ENCODE data around the gene ACTN2. TPM values are rescaled to one million over a fixed set of nuclear protein-coding genes. Genes with fewer than 3 reads are reported as not detected.

The ACTN2 gene
- total RNA-seq, 1 donor from 2014 or later = 111 TPM

DNA sequence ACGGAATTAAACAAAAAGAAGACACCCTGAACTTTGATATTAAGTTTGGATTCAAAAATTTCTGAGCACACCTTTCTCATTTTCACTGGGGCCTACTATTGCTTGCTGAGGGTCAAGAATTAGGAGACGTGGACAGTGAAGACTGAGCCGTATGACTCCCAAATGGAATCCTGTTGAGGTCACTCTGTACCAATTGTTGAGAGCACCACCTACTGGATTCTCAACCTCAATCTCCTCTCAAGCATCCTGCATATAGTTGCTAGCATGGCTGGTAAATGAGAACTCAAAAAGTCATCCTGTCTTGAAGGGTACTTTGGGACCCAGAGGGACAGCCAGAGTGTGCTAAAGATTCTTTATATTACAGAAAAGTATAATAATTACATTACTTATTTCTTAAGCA lies 88.6 kb downstream of the ACTN2 start:
- DNase-seq = no peak

- no peak for DNase-seq
Observed at GRCh38 chr1:236779312-236779711, 93.0 kb downstream of the ACTN2 start.

DNA sequence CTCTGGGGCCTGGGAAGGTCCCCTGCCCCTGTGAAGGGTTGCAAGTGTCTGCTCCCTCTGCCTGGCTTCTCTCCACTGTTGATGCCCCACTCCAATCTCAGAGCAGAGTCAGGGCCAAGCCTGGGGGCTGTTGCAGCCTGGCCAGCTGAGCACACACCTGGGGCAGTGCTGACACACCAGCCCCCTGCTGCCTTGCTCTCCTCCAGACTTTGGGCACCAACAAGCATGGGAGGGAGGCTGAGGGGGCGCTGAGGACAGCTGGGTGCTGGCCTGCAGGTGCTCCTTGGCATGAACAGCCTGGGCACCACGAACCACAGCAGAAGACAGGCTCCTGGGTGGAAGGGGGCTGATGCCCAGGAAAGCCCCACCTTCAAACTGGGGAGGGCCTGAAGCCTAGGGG lies 99.2 kb downstream of the ACTN2 start:
- DNase-seq = no peak

DNA sequence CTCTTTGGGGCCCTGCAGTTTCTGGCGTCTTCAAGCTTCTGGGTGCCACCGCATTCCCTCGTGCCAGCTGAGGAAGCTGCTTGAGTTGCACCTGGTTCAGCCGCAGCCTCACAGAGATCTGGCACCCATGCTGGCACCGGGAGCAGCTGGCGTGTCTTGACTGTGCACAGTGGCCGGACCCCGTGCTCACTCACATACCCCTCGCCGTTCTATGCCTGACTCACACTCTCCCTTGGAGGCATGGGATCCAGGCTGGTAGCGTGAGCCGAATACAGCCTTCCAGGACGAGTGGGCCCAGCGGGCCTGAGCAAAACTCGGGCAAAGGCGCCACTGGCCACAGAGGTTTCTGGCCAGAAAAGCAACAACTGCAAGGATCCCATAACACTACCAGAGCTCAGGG lies 100.2 kb downstream of the ACTN2 start:
- no peak for DNase-seq

- no peak for DNase-seq
Observed at GRCh38 chr1:236794585-236795034, 108.3 kb downstream of the ACTN2 start.

DNA sequence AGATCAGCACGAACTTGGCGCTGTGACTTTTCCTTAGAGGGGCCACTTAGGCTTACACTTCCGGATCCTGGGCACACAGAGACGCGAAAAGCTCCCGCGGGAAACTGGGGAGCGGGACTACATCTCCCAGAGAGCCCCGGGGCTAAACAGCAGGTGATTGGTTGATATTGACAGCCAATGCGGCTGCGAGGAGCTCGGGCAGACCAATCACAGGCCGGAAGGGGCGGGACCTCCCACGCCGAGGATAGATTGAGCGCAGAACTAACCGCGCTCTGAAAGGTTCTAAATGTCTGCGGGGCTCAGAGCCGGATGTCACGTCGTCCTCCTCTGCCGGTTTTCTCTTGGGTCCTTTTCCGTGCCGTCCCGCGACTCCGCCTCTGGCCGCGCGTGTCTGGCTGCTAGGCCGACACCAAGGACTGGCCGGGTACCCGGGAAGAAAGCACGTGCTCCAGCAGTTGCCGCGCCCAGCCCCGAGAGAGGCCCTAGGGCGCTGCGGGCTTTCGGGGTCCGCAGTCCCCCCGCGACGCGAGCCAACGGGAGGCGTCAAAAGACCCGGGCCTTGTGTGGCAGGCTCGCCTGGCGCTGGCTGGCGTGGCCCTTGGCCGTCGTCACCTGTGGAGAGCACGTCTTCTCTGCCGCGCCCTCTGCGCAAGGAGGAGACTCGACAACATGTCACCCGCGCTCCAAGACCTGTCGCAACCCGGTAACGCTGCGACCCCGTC lies 108.9 kb downstream of the ACTN2 start, which contains the start of gene MTR:
TSS of gene MTR (plus strand) at position 258 of the 722 bp plus-strand sequence. CDS start at position 670, 412 bp downstream.
- peak; percentile 98 for DNase-seq

GRCh38 chr1:236795757-236796667 lies 109.7 kb downstream of the ACTN2 start:
- DNase-seq = peak; percentile 36

DNA sequence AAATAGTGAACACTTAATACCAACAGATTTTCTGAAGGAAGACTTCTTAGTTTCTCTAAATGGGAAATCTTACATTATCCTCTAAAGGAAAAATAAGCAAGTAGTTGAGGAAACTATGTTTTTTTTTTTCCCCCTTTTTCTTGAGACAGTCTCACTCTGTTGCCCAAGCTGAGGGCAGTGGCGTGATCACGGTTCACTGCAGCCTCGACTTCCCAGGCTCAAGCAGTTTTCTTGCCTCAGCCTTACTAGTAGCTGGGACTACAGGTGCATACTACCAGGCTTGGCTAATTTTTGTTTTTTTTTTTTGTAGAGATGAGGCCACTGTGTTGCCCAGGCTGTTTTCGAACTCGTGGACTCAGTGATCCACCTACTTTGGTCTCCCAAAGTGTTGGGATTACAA lies 112.7 kb downstream of the ACTN2 start:
- DNase-seq = no peak

DNA sequence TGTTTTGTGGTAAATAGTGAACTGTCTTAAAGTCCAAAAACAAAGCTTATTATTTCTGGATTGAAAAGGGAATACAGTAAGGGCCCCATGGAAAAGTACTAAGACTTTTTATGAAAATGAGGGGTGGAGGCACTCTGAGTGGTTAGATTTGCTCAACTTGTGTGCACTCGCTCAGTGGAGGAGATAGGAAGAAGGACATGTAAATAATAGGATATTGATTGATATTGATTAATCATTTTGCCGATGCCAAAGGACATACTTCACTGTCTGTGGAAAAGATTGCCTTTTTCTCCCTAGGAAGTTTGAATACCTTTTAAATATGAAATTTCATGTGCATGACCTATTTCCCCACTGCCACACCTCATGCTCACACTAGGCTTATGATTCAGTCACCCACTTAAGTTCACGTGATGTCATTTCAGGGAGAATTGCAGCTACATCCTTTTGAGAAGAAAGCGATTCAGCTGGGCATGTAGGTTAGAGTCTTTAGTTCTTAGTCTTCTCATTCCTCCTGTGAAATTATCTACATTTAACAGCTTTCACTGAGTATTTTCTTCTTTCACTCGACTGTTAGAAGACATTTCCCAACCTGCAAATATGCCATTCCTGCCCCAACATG lies 113.8 kb downstream of the ACTN2 start:
- DNase-seq = no peak

DNA sequence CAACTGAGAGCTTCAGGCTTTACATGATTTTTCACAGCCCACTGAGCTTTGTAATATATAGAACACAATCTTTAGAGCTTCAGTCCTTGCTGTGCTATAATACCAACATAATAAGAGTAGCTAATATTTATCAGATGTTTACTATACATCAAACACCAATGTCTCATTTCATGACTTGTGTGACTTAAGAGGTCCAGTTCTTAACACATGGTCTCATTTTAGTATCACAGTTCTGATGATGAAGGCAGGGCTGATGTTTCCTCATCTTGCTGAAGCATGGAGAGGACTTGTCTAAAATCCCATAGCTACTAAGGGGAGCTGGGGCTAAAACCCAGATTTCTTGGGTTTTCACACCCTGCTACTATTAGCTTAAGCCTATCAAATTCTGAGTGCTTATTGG lies 114.3 kb downstream of the ACTN2 start:
- DNase-seq = no peak

GRCh38 chr1:236802264-236802663 lies 116.0 kb downstream of the ACTN2 start:
- DNase-seq = no peak

DNA sequence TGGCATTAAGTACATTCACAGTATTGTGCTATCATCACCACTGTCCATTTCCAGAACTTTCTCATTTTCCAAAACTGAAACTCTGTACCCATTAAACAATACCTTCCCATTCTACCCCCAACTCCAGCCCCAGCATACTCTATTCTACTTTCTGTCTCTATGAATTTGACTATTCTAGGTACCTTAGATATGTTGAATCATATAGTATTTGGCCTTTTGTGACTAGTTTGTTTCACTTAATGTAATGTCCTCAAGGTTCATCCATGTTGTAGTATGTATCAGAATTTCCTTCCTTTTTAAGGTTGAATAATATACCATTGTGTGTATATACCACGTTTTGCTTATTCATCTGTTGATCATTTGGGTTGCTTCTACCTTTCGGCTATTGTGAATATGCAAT lies 120.3 kb downstream of the ACTN2 start:
- no peak for DNase-seq

DNA sequence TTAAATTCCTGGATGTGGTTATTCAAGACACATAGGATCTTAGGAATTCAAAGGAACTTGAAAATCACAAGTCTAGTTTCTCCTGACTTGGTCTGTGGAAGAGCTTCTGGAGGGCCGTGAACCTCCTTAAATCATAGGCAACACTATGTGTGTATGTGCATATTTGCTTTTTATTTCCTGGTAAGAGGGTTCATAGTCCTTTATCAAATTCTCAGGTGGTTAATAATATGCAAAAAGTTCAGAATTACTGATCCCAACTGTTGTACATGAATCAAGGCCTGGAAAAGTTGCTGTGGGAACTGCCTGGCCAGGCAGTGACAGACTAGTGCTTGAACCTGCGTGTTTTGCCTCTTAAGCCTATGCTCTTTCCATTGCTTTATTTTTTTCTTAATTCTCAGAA lies 121.7 kb downstream of the ACTN2 start:
- no peak for DNase-seq

DNA sequence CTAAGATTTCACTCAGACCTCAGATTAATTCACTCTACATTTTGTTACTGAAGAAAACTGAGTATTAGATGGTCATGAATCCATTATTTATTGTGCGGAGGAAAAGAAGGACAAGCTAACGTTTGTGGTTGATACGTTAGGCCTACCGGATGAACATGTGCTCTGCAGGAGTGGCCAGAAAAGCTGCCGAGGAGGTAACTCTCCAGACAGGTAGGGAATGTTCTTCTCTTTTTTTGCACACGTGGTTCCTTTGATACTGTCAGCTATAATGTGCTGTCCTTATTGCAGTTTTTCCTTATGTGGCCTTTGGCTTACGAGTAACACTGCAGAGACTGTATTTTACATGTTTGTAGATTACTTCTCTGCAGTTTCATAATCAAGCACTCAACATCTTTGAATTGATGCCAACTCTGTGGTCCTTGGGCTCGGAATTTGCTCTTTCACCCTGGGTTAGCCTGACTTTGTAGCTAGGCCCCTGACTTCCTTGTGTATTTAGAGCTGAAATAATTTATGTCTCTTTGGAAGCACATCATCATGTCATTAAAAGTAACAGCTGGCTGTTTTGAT lies 122.3 kb downstream of the ACTN2 start:
- DNase-seq = no peak

DNA sequence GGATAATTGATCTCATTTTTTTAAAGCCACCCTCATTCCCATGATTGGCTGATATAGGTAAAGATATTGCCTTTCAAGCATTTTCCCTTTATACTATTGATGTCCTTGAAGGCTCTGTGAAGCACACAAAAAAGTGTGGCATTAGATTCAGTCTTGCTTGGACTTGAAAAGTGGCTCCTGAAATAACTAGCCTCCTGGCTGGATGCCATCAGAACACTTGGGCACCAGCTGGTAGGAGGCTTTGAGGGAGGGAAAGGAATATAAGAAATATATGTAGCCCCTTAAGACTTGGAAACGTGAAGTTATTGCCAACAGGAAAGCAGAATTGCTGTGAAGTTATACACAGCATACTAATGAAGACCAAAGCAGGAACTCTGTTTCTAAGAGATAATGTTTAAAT lies 122.8 kb downstream of the ACTN2 start:
- no peak for DNase-seq

GRCh38 chr1:236810018-236810417 lies 123.7 kb downstream of the ACTN2 start:
- DNase-seq = no peak

DNA sequence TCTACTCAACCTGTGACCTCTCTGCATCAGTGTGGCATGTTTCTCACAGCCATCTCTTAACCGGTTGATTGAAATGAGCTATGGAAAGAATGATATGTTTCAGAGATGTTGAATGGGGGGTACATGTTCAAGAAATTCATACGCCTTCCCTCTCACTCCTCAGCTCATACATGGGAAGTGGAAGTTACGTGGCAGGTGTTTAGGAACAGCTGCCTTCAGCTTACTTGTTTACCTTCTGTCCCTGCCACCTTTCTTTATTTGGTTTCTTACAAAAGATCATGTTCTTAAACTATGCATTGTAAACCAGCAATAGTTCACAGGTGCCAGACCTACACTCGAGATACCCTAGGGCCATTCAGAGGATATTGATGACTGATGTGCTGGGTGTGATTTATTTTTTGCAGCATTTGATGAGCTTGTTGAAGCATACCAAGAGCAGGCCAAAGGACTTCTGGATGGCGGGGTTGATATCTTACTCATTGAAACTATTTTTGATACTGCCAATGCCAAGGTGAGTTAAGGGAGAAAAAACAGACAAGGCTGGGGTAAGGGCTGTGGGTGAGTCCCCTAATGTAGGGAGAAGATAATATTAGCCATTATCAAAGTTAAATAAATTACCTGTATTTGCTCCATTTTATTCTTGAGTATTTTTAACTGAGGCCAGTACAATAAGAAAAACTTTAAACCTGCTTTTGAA lies 126.2 kb downstream of the ACTN2 start:
- no peak for DNase-seq

All from skin of body (tissue), 2 donors.